ENCODE measurements around the gene FER1L5.

FER1L5 gene

GRCh38 chr2:96702098-96702785 lies 59.7 kb downstream of the FER1L5 start:
- TF ChIP-seq CTCF (IDR thresholded peaks at IDR 0.05; ENCODE audit: insufficient read depth, low read length) (no peak), GABPA (IDR thresholded peaks at IDR 0.05; ENCODE audit: low read depth) (no peak), SPI1 (IDR thresholded peaks at IDR 0.05; ENCODE audit: borderline replicate concordance, low read depth) (no peak), REST (IDR thresholded peaks at IDR 0.05; ENCODE audit: insufficient replicate concordance, low read depth) (no peak), POLR2AphosphoS5 (IDR thresholded peaks at IDR 0.05; ENCODE audit: low read depth) (no peak)
- no peak for DNase-seq (ENCODE audit: low read depth in 1 of 2, low spot score in 1 of 2)
- Histone ChIP-seq H3K27me3 (ENCODE audit: insufficient read depth, poor library complexity, severe bottlenecking) (no peaks in the 10 kb centered on the region), H3K27ac (replicated peaks) (no peak overlapping the region), H3K4me3 (replicated peaks; ENCODE audit: insufficient read depth, low read length) (no peak overlapping the region)

- no peak for DNase-seq (ENCODE audit: low read depth in 1 of 2, low spot score in 1 of 2)
- no peak overlapping the region for H3K27ac ChIP-seq (replicated peaks)
- TF ChIP-seq CTCF (IDR thresholded peaks at IDR 0.05; ENCODE audit: insufficient read depth, low read length) (no peak), POLR2AphosphoS5 (IDR thresholded peaks at IDR 0.05; ENCODE audit: low read depth) (no peak), SPI1 (IDR thresholded peaks at IDR 0.05; ENCODE audit: borderline replicate concordance, low read depth) (no peak), GABPA (IDR thresholded peaks at IDR 0.05; ENCODE audit: low read depth) (no peak), REST (IDR thresholded peaks at IDR 0.05; ENCODE audit: insufficient replicate concordance, low read depth) (no peak)
- H3K27me3 ChIP-seq (ENCODE audit: insufficient read depth, poor library complexity, severe bottlenecking): no peaks in the 10 kb centered on the region
- H3K4me3 ChIP-seq (replicated peaks; ENCODE audit: insufficient read depth, low read length): no peak overlapping the region
These were observed 60.6 kb downstream of the FER1L5 start for GRCh38 chr2:96703021-96703751.

- Histone ChIP-seq H3K27me3 (ENCODE audit: insufficient read depth, poor library complexity, severe bottlenecking) (no peaks in the 10 kb centered on the region), H3K27ac (replicated peaks) (no peak overlapping the region), H3K4me3 (replicated peaks; ENCODE audit: insufficient read depth, low read length) (no peak overlapping the region)
- no peak for TF ChIP-seq REST (IDR thresholded peaks at IDR 0.05; ENCODE audit: insufficient replicate concordance, low read depth)
- no peak for TF ChIP-seq GABPA (IDR thresholded peaks at IDR 0.05; ENCODE audit: low read depth)
- no peak for TF ChIP-seq SPI1 (IDR thresholded peaks at IDR 0.05; ENCODE audit: borderline replicate concordance, low read depth)
- TF ChIP-seq POLR2AphosphoS5 (IDR thresholded peaks at IDR 0.05; ENCODE audit: low read depth): no peak
- TF ChIP-seq CTCF (IDR thresholded peaks at IDR 0.05; ENCODE audit: insufficient read depth, low read length): no peak
- no peak for DNase-seq (ENCODE audit: low read depth in 1 of 2, low spot score in 1 of 2)
These were observed 68.4 kb downstream of the FER1L5 start for GRCh38 chr2:96710985-96711384.

Measured in HL-60 (cell line).